SK-N-SH (cell line): ENCODE results near the gene PTPRD. TPM values are rescaled to one million over a fixed set of nuclear protein-coding genes. Genes with fewer than 3 reads are reported as not detected.
A peak's percentile ranks its signal among the peaks of the same experiment; 100 is the strongest.

Experiments used
- CTCF ChIA-PET: fragments of 300-600, 350-600 bp; formaldehyde crosslinking; extraction: SDS; loops from one replicate; lab custom pipeline; 2021; lab: Yijun Ruan, JAX
- POLR2A ChIA-PET: fragments of 350-600 bp; sonication (Branson Sonifier 250); formaldehyde crosslinking; extraction: SDS; loops from one replicate; lab custom pipeline; 2020; ENCODE audit warnings: antibody characterized with exemption, inconsistent platforms; lab: Yijun Ruan, JAX
- DNase-seq: peaks from one replicate; pipeline ENCODE4 v3.0.0; 2012
- H2AFZ ChIP-seq: fragments of 200-600 bp; sonication (generic); 2 replicates; pipeline ENCODE4 v1.8.1; 2016; ENCODE audit warnings: antibody characterized with exemption, mild to moderate bottlenecking, low read depth
- H3F3A ChIP-seq: fragments of 200-600 bp; sonication (generic); replicated peaks from 2 replicates; pipeline ENCODE3; 2016; ENCODE audit warnings: antibody characterized with exemption, mild to moderate bottlenecking; ENCODE audit not compliant: insufficient read depth
- H3K27ac ChIP-seq, 2 experiments: fragments of 200-500 bp in 1 of 2; fragments of 200-600 bp in 1 of 2; sonication (Bioruptor generic) in 1 of 2; sonication (generic), shearing (Covaris generic) in 1 of 2; 2 replicates each; pipeline versions ENCODE4 v1.5.1 to v1.6.1; 2014 to 2016; ENCODE audit warnings: low read depth in 2 of 2, inconsistent platforms in 1 of 2, low read length in 1 of 2, mild to moderate bottlenecking in 1 of 2, mixed read lengths in 1 of 2
- H3K27me3 ChIP-seq: fragments of 200-600 bp; sonication (generic), shearing (Covaris generic); 2 replicates; pipeline ENCODE4 v1.6.1; 2016; ENCODE audit warnings: mixed run types; ENCODE audit not compliant: insufficient read depth
- H3K36me3 ChIP-seq, 2 experiments: fragments of 200-500 bp in 1 of 2; fragments of 200-600 bp in 1 of 2; sonication (Bioruptor generic) in 1 of 2; sonication (generic) in 1 of 2; replicated peaks in 1 of 2; 2 replicates each; pipeline versions ENCODE3 to v1.5.1; 2014 to 2016; ENCODE audit warnings: low read length in 1 of 2, mild to moderate bottlenecking in 1 of 2; ENCODE audit not compliant: insufficient read depth in 2 of 2, control insufficient read depth in 1 of 2
- H3K4me1 ChIP-seq, 2 experiments: fragments of 200-500 bp in 1 of 2; fragments of 200-600 bp in 1 of 2; sonication (Bioruptor generic) in 1 of 2; sonication (generic), shearing (Covaris generic) in 1 of 2; 2 replicates each; pipeline versions ENCODE4 v1.5.1 to v1.6.1; 2014 to 2016; ENCODE audit warnings: low read depth in 1 of 2, low read length in 1 of 2, mixed run types in 1 of 2; ENCODE audit not compliant: insufficient read depth in 2 of 2, control insufficient read depth in 1 of 2
- H3K4me2 ChIP-seq: fragments of 200-600 bp; sonication (generic), shearing (Covaris generic); 2 replicates; pipeline ENCODE4 v1.6.1; 2017; ENCODE audit warnings: mixed run types
- H3K4me3 ChIP-seq, 2 experiments: fragments of 200-500 bp in 1 of 2; fragments of 200-600 bp in 1 of 2; sonication (Bioruptor generic) in 1 of 2; sonication (generic), shearing (Covaris generic) in 1 of 2; 2 replicates each; pipeline versions ENCODE4 v1.5.1 to v1.8.1; 2014 to 2016; ENCODE audit warnings: low read depth in 2 of 2, inconsistent platforms in 1 of 2, low read length in 1 of 2, mild to moderate bottlenecking in 1 of 2, mixed read lengths in 1 of 2, moderate library complexity in 1 of 2
- H3K79me2 ChIP-seq: fragments of 200-600 bp; sonication (generic); 2 replicates; pipeline ENCODE4 v1.8.1; 2017; ENCODE audit warnings: mild to moderate bottlenecking; ENCODE audit not compliant: insufficient read depth
- H3K9ac ChIP-seq: fragments of 200-600 bp; sonication (generic); 2 replicates; pipeline ENCODE4 v1.6.1; 2017; ENCODE audit warnings: mixed run types
- H3K9me2 ChIP-seq: fragments of 200-600 bp; sonication (generic); 2 replicates; pipeline ENCODE4 v1.6.1; 2017; ENCODE audit warnings: mixed run types
- H3K9me3 ChIP-seq: fragments of 200-600 bp; sonication (generic); 2 replicates; pipeline ENCODE4 v1.6.1; 2017; ENCODE audit warnings: mixed run types, mild to moderate bottlenecking, moderate library complexity
- H4K20me1 ChIP-seq: fragments of 200-600 bp; sonication (generic); 2 replicates; pipeline ENCODE4 v1.6.1; 2017; ENCODE audit warnings: mild to moderate bottlenecking, mixed run types; ENCODE audit not compliant: insufficient read depth
- CTCF ChIP-seq: fragments of 200-600 bp; sonication (generic); IDR thresholded peaks from 2 replicates; pipeline ENCODE4 v1.6.1; 2017; ENCODE audit warnings: antibody characterized with exemption, mild to moderate bottlenecking, moderate library complexity
- ELF1 ChIP-seq: IDR thresholded peaks from 2 replicates; pipeline ENCODE4 v1.4.0; 2012
- FOSL2 ChIP-seq: IDR thresholded peaks from 2 replicates; pipeline ENCODE4 v1.4.0; 2012; ENCODE audit warnings: low read depth, mild to moderate bottlenecking, moderate library complexity, borderline replicate concordance
- FOXJ3 ChIP-seq: sonication (generic); formaldehyde crosslinking; IDR thresholded peaks from 2 replicates; pipeline ENCODE4 v1.5.1; 2020; ENCODE audit warnings: mild to moderate bottlenecking, missing genetic modification reagents
- IRF3 ChIP-seq: fragments of 150-350 bp; IDR thresholded peaks from 2 replicates; pipeline ENCODE4 v1.6.1; 2016; ENCODE audit warnings: mild to moderate bottlenecking, low read depth, low read length
- JUND ChIP-seq: IDR thresholded peaks from 2 replicates; pipeline ENCODE4 v1.4.0; 2012
- MEF2A ChIP-seq: IDR thresholded peaks from 2 replicates; pipeline ENCODE4 v1.4.0; 2012; ENCODE audit warnings: low read depth, borderline replicate concordance
- POLR2AphosphoS5 ChIP-seq: IDR thresholded peaks from 2 replicates; pipeline ENCODE4 v1.6.1; 2012; ENCODE audit warnings: low read depth, low read length
- RAD21 ChIP-seq: IDR thresholded peaks from 2 replicates; pipeline ENCODE4 v1.6.1; 2012; ENCODE audit warnings: mild to moderate bottlenecking, low read length
- RCOR1 ChIP-seq: fragments of 150-350 bp; IDR thresholded peaks from 2 replicates; pipeline ENCODE4 v1.6.1; 2017; ENCODE audit warnings: antibody characterized with exemption, low read length
- SMC3 ChIP-seq: IDR thresholded peaks from 2 replicates; pipeline ENCODE4 v1.6.1; 2012; ENCODE audit warnings: low read depth, low read length, improper control_type of control experiment
- TCF12 ChIP-seq: IDR thresholded peaks from 2 replicates; pipeline ENCODE4 v1.4.0; 2012
- USF1 ChIP-seq: IDR thresholded peaks from 2 replicates; pipeline ENCODE4 v1.4.0; 2012; ENCODE audit warnings: low read depth, borderline replicate concordance
- USF2 ChIP-seq: fragments of 150-350 bp; IDR thresholded peaks from 2 replicates; pipeline ENCODE4 v1.6.1; 2017; ENCODE audit warnings: antibody characterized with exemption, low read length, low read depth, borderline replicate concordance
- YY1 ChIP-seq: IDR thresholded peaks from 2 replicates; pipeline ENCODE4 v1.4.0; 2012; ENCODE audit warnings: low read depth, mild to moderate bottlenecking
- ZBTB33 ChIP-seq: IDR thresholded peaks from 2 replicates; pipeline ENCODE4 v1.4.0; 2012; ENCODE audit warnings: low read depth, borderline replicate concordance
- WGBS: methylation state at CpG from one replicate; pipeline ENCODE4 v1.1.6; 2017; ENCODE audit warnings: low lambda C conversion rate; 5-methylcytosine and 5-hydroxymethylcytosine counted together
- polyA plus RNA-seq, 3 experiments: library from polyadenylated mRNA; depleted of rRNA; stranded (reverse); fragments of >200 nt; gene quantifications; 2 replicates each; pipeline ENCODE4 v1.2.3, GENCODE V29; 2012

PTPRD gene
- polyA plus RNA-seq, 1 of the 3 experiments (the other 2 are of a cell fraction) = 0.15 TPM

- CTCF ChIA-PET = interaction anchor here (0.7 to 6.2 kb wide), 16 partner anchors 9 to 440 kb away, joined by 3 to 161 read pairs (median 3); no protein-coding TSS in a partner anchor
Measured at GRCh38 chr9:9792144-9792857, 820.5 kb downstream of the PTPRD start.

GRCh38 chr9:9791611-9792010 is 821.2 kb downstream of the PTPRD start:
- 16% methylated on average over 1 of the region's 1 CpG for WGBS
- no peak for DNase-seq
- no peak for TF ChIP-seq MEF2A
- peak; percentile 50 for TF ChIP-seq CTCF
- TF ChIP-seq ELF1 = no peak
- TF ChIP-seq TCF12 = no peak
- TF ChIP-seq RAD21 = peak; percentile 50
- no peak for TF ChIP-seq RCOR1
- no peak for TF ChIP-seq IRF3
- no peak for TF ChIP-seq ZBTB33
- no peak for TF ChIP-seq FOXJ3
- no peak for TF ChIP-seq YY1
- TF ChIP-seq SMC3 = no peak
- TF ChIP-seq JUND = no peak
- no peak for TF ChIP-seq FOSL2

More at GRCh38 chr9:9792144-9792857, 820.5 kb downstream of the PTPRD start:
- DNase-seq = no peak
- no peak for TF ChIP-seq POLR2AphosphoS5
- no peak for TF ChIP-seq USF2
- TF ChIP-seq USF1 = no peak
- TF ChIP-seq, all 33 proteins: peak for 0
- Histone ChIP-seq H3K27me3 (no peaks in the 10 kb centered on the region), H3K9ac (no peak overlapping the region), H3K9me2 (no peaks in the 10 kb centered on the region), H3K27ac (no peak overlapping the region), H2AFZ (no peak overlapping the region), H3K9me3 (no peaks in the 10 kb centered on the region), H3K4me3 (no peak overlapping the region), H3K79me2 (no peaks in the 10 kb centered on the region), H3K4me1 (no peaks in the 10 kb centered on the region; a peak in 1 of 4 replicates), H3K4me2 (no peak overlapping the region), H4K20me1 (no peaks in the 10 kb centered on the region), H3K36me3 (no peaks in the 10 kb centered on the region), H3F3A (no peaks in the 10 kb centered on the region)
- POLR2A ChIA-PET = no interaction called here
- 12% methylated on average over 1 of the region's 1 CpG for WGBS

More at GRCh38 chr9:9791611-9792010, 821.2 kb downstream of the PTPRD start:
- Histone ChIP-seq H3K79me2 (no peaks in the 10 kb centered on the region), H4K20me1 (no peaks in the 10 kb centered on the region), H3K9me3 (no peaks in the 10 kb centered on the region), H3F3A (no peaks in the 10 kb centered on the region), H3K27me3 (no peaks in the 10 kb centered on the region), H3K4me1 (no peaks in the 10 kb centered on the region; a peak in 1 of 4 replicates), H3K4me3 (no peak overlapping the region), H3K36me3 (no peaks in the 10 kb centered on the region), H3K9me2 (no peaks in the 10 kb centered on the region), H3K27ac (no peak overlapping the region), H2AFZ (no peak overlapping the region), H3K9ac (no peak overlapping the region), H3K4me2 (no peak overlapping the region)
- CTCF ChIA-PET = interaction anchor here (0.7 to 6.2 kb wide), 27 partner anchors 8 to 788 kb away, joined by 3 to 161 read pairs (median 3); no protein-coding TSS in a partner anchor
- POLR2A ChIA-PET = no interaction called here
